OCI-LY1 (cell line): Measurements from ENCODE around the gene VWC2L.

Experiments used
- H2AFZ ChIP-seq: fragments of 200-600 bp; sonication (generic), shearing (Covaris generic); 2 replicates; pipeline ENCODE4 v1.6.0; 2014; ENCODE audit warnings: antibody characterized with exemption, mild to moderate bottlenecking, low read length
- H3F3A ChIP-seq: fragments of 200-600 bp; sonication (generic), shearing (Covaris generic); 2 replicates; pipeline ENCODE4 v1.6.0; 2014; ENCODE audit warnings: mild to moderate bottlenecking, antibody characterized with exemption, low read length, moderate library complexity; ENCODE audit not compliant: insufficient read depth
- H3K27ac ChIP-seq: fragments of 200-600 bp; sonication (generic); 2 replicates; pipeline ENCODE4 v1.5.1; 2014; ENCODE audit warnings: low read length, mixed run types, mild to moderate bottlenecking, low read depth; ENCODE audit not compliant: poor library complexity, severe bottlenecking
- H3K27me3 ChIP-seq: fragments of 200-600 bp; sonication (generic); 2 replicates; pipeline ENCODE4 v1.6.0; 2014; ENCODE audit warnings: antibody characterized with exemption, mild to moderate bottlenecking, low read length, moderate library complexity; ENCODE audit not compliant: insufficient read depth
- H3K36me3 ChIP-seq: fragments of 200-600 bp; sonication (generic); 2 replicates; pipeline ENCODE4 v1.6.1; 2014; ENCODE audit warnings: mild to moderate bottlenecking, antibody characterized with exemption, low read length, moderate library complexity, mixed read lengths; ENCODE audit not compliant: insufficient read depth
- H3K4me1 ChIP-seq: fragments of 200-600 bp; sonication (generic); 2 replicates; pipeline ENCODE4 v1.5.1; 2014; ENCODE audit warnings: mild to moderate bottlenecking, low read length, moderate library complexity; ENCODE audit not compliant: insufficient read depth, severe bottlenecking
- H3K4me2 ChIP-seq: fragments of 200-600 bp; sonication (generic), shearing (Covaris generic); 2 replicates; pipeline ENCODE4 v1.6.1; 2014; ENCODE audit warnings: low read length
- H3K4me3 ChIP-seq: fragments of 200-600 bp; sonication (generic); 2 replicates; pipeline ENCODE4 v1.5.1; 2014; ENCODE audit warnings: low read length, low read depth, mild to moderate bottlenecking, mixed read lengths; ENCODE audit not compliant: poor library complexity, severe bottlenecking
- H3K79me2 ChIP-seq: fragments of 200-600 bp; shearing (Covaris generic); 2 replicates; pipeline ENCODE4 v1.6.1; 2016; ENCODE audit warnings: mixed run types, low read length, mixed read lengths; ENCODE audit not compliant: insufficient read depth
- H3K9ac ChIP-seq: fragments of 200-600 bp; sonication (generic), shearing (Covaris generic); 2 replicates; pipeline ENCODE4 v1.6.1; 2014; ENCODE audit warnings: mild to moderate bottlenecking, low read length, mixed read lengths
- H3K9me2 ChIP-seq: fragments of 200-600 bp; sonication (generic), shearing (Covaris generic); 2 replicates; pipeline ENCODE4 v1.6.1; 2014; ENCODE audit warnings: low read depth, mild to moderate bottlenecking, low read length, mixed read lengths
- H3K9me3 ChIP-seq: fragments of 200-600 bp; shearing (Covaris generic); 2 replicates; pipeline ENCODE4 v1.6.1; 2014; ENCODE audit warnings: low read length, mixed read lengths
- H4K20me1 ChIP-seq: fragments of 200-600 bp; sonication (generic), shearing (Covaris generic); 2 replicates; pipeline ENCODE4 v1.6.0; 2016; ENCODE audit warnings: mild to moderate bottlenecking, low read length; ENCODE audit not compliant: insufficient read depth
- EZH2 ChIP-seq: fragments of 200-600 bp; sonication (generic), shearing (Covaris generic); IDR thresholded peaks from 2 replicates; pipeline ENCODE4 v1.8.0; 2017; ENCODE audit warnings: borderline replicate concordance, mixed run types, mild to moderate bottlenecking, antibody characterized with exemption, low read length, moderate library complexity, mixed read lengths
- TF ChIP-seq, protein P1 (sequence below): fragments of 200-600 bp; sonication (generic), shearing (Covaris generic); IDR thresholded peaks from 2 replicates; pipeline ENCODE4 v1.5.1; 2017; ENCODE audit warnings: mild to moderate bottlenecking, antibody characterized with exemption, low read length, moderate library complexity, mixed read lengths

VWC2L gene

GRCh38 chr2:214484239-214484638 is 73.4 kb downstream of the VWC2L start:
- TF ChIP-seq, protein P1, sequence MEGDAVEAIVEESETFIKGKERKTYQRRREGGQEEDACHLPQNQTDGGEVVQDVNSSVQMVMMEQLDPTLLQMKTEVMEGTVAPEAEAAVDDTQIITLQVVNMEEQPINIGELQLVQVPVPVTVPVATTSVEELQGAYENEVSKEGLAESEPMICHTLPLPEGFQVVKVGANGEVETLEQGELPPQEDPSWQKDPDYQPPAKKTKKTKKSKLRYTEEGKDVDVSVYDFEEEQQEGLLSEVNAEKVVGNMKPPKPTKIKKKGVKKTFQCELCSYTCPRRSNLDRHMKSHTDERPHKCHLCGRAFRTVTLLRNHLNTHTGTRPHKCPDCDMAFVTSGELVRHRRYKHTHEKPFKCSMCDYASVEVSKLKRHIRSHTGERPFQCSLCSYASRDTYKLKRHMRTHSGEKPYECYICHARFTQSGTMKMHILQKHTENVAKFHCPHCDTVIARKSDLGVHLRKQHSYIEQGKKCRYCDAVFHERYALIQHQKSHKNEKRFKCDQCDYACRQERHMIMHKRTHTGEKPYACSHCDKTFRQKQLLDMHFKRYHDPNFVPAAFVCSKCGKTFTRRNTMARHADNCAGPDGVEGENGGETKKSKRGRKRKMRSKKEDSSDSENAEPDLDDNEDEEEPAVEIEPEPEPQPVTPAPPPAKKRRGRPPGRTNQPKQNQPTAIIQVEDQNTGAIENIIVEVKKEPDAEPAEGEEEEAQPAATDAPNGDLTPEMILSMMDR = no peak
- no peak for TF ChIP-seq EZH2
- H3K4me3 ChIP-seq = no peak overlapping the region
- no peak overlapping the region for H2AFZ ChIP-seq
- H3K9ac ChIP-seq = no peak overlapping the region
- H3K4me2 ChIP-seq = no peak overlapping the region
- H3K9me3 ChIP-seq = no peaks in the 10 kb centered on the region
- H3K79me2 ChIP-seq = no peaks in the 10 kb centered on the region
- H3K9me2 ChIP-seq = no peaks in the 10 kb centered on the region
- H3K4me1 ChIP-seq = no peaks in the 10 kb centered on the region
- H3K27me3 ChIP-seq = no peaks in the 10 kb centered on the region
- no peaks in the 10 kb centered on the region for H4K20me1 ChIP-seq
- H3K27ac ChIP-seq = no peak overlapping the region
- no peaks in the 10 kb centered on the region for H3F3A ChIP-seq
- no peaks in the 10 kb centered on the region for H3K36me3 ChIP-seq

DNA sequence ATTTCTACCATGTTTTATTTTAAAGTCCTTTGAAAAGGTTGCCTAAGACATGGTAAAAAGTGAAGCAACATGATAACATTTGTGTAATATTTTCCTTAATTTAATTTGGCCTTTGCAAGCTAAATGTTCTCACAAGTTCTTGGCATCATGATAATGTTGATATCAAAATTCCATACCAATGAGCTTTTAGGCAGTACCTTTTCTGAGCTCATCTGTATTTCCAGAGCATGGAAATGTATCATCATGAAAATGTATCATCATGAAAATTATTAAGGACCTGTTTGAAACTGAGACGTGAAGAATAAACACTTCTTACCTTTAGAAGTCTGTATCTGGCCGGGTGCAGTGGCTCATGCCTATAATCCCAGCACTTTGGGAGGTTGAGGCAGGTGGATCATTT is 73.8 kb downstream of the VWC2L start:
- Histone ChIP-seq H3K4me2 (no peak overlapping the region), H3K79me2 (no peaks in the 10 kb centered on the region), H3K9ac (no peak overlapping the region), H3K9me3 (no peaks in the 10 kb centered on the region), H3K36me3 (no peaks in the 10 kb centered on the region), H3K27ac (no peak overlapping the region), H3K9me2 (no peaks in the 10 kb centered on the region), H2AFZ (no peak overlapping the region), H3K4me3 (no peak overlapping the region), H3K27me3 (no peaks in the 10 kb centered on the region), H4K20me1 (no peaks in the 10 kb centered on the region), H3F3A (no peaks in the 10 kb centered on the region), H3K4me1 (no peaks in the 10 kb centered on the region)
- TF ChIP-seq, protein P1 = no peak
- TF ChIP-seq EZH2 = no peak

GRCh38 chr2:214489181-214489580 is 78.3 kb downstream of the VWC2L start:
- no peaks in the 10 kb centered on the region for H3F3A ChIP-seq
- H3K27me3 ChIP-seq = no peaks in the 10 kb centered on the region
- H3K4me3 ChIP-seq = no peak overlapping the region
- no peaks in the 10 kb centered on the region for H3K79me2 ChIP-seq
- H3K4me1 ChIP-seq = peaks cover 4% of the 10 kb centered on the region
- H3K4me2 ChIP-seq = no peak overlapping the region
- H3K36me3 ChIP-seq = no peaks in the 10 kb centered on the region
- H3K27ac ChIP-seq = no peak overlapping the region
- no peaks in the 10 kb centered on the region for H3K9me3 ChIP-seq
- no peaks in the 10 kb centered on the region for H3K9me2 ChIP-seq
- H2AFZ ChIP-seq = no peak overlapping the region
- no peaks in the 10 kb centered on the region for H4K20me1 ChIP-seq
- TF ChIP-seq EZH2 = no peak
- TF ChIP-seq, protein P1 = no peak
- no peak overlapping the region for H3K9ac ChIP-seq
